GM19397 (cell line): Measurements from ENCODE around the gene TDO2.
"Not testable (repeated sequence)": the region's sequence is repeated elsewhere in the genome, so short reads cannot be mapped to it uniquely, and the experiment has no call there.

ENCODE experiments used
- ATAC-seq: cut with Tn5 transposase; IDR thresholded peaks from one replicate; pipeline ENCODE4 v1.9.1; 2021; ENCODE audit warnings: mild to moderate bottlenecking, moderate library complexity; ENCODE audit not compliant: unreplicated experiment

TDO2 gene

DNA sequence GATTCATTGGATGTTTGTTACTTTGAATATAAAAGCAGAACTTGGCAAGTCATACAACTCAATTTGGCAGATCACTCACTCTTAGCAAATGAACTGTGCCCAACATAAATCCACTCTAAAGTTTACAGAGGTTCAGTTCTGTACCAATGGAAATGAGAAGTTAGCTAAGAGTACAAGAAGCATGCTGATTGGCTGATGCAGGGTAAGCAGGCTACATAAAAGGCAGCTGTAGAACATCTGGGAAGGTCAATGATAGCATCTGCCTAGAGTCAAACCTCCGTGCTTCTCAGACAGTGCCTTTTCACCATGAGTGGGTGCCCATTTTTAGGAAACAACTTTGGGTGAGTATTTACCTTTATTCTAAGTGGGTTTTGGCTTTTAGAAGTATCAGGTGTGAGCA, at the start of gene TDO2:
TSS of gene TDO2 (plus strand) at position 244 of the 400 bp plus-strand sequence. CDS start at position 307, 63 bp downstream.
- ATAC-seq = no peak

DNA sequence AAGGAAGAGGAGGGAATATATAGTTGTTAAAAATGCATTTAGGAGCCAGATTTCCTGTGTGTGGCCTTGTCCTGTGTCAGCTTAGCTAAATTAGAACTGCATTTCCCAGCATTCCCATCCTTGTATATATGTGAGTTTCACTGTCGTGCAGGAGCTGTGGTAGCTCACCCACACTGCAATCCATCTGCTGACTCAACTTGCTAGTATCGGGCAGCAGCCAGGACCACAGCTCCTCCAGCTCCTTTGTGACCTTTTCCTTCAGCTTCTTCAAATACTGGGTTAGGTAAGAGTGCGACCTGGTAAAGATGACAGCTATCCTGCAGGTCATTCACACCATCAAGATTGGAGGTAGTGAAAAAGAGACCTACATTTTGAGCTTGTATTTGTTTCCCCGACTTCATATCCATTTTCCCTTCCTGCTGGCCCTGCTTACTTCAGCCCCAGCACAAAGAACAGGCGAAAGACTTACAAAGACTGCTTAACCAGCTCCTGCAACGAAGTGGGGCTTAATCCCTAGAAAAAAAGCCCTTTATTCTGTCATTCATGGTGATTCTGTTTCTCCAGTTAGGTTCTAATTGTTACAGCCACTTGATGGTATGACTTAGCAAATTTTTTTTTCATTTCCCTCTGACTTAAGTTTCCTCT, 48.8 kb upstream of the TDO2 start:
- no peak for ATAC-seq

GRCh38 chr4:155855897-155856296, 47.6 kb upstream of the TDO2 start:
- no peak for ATAC-seq

- no peak for ATAC-seq
These were observed 37.3 kb upstream of the TDO2 start, which contains the start of gene ASIC5 for GRCh38 chr4:155866177-155866576. TSS of gene ASIC5 (minus strand) at chr4:155866277. CDS start at chr4:155866226, 51 bp downstream.

GRCh38 chr4:155875878-155876277, 27.6 kb upstream of the TDO2 start:
- ATAC-seq = no peak

DNA sequence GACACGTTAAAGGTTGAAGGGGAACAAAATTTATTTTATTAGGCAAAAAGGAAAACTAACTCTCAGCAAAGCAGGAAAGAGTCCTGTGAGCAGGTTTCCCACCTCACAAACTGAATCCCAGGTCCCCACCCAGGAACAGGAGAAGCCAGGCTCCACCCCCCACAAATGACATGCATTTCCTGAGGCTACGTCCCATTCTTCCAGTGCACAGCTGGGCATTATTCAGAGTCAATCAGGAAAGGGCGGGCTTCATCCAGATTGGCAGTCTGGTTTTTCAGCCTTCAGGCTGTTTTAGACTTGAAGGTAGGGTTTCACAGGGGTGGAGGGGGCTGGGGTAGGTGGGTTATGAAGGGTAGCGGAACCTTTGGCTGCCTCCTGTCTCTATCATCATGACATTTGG, 25.5 kb upstream of the TDO2 start:
- no peak for ATAC-seq

GRCh38 chr4:155878611-155879010, 24.9 kb upstream of the TDO2 start:
- no peak for ATAC-seq

- no peak for ATAC-seq
These were observed 23.7 kb upstream of the TDO2 start for GRCh38 chr4:155879767-155880166.

- ATAC-seq = no peak
These were observed 21.9 kb upstream of the TDO2 start for GRCh38 chr4:155881555-155881954.

DNA sequence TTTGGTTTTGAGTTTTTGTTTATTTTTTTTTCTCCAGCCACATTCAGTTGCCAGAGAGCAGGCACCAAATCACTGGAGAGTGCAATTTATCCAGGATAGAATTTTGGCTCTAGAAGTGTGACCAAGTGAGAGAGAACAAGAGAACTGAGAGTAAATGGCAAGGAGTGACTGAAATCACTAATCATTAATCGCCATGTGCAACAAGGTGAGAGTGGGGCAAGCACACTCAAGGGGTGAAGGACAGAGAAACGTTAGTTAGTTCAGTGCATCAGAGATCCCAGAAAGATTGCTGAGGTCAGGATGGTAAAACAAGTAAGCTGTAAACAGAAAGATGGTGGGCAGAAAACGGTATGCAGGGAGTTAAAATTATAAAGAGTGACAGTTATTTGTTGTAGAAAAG, 19.6 kb upstream of the TDO2 start:
- no peak for ATAC-seq

GRCh38 chr4:155885666-155886065, 17.8 kb upstream of the TDO2 start:
- ATAC-seq = no peak

- ATAC-seq = no peak
These were observed 16.5 kb upstream of the TDO2 start for GRCh38 chr4:155887045-155887444.

DNA sequence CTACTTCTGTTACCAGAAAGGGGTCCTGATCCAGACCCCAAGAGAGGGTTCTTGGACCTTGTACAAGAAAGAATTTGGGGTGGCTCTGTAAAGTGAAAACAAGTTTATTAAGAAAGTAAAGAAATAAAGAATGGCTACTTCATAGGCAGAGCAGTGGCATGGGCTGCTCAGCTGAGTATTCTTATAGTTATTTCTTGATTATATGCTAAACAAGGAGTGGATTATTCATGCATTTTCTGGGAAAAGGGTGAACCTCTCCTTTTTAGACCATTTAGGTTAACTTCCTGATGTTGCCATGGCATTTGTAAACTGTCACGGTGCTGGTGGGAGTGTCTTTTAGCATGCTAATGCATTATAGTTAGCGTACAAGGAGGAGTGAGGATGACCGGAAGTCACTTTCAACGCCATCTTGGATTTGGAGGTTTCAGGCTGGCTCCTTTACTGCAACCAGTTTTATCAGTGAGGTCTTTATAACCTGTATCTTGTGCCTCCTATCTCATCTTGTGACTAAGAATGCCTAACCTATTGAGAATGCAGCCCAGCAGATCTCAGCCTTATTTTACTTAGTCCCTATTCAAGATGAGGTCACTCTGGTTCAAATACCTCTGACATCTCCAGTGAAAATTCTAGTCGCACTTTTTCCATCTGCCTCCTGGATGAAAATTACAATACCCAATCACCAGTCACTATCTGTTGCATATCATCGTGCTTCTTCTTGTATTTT, 15.5 kb upstream of the TDO2 start:
- no peak for ATAC-seq

GRCh38 chr4:155889031-155889793, 14.3 kb upstream of the TDO2 start:
- peak; percentile 88 for ATAC-seq

DNA sequence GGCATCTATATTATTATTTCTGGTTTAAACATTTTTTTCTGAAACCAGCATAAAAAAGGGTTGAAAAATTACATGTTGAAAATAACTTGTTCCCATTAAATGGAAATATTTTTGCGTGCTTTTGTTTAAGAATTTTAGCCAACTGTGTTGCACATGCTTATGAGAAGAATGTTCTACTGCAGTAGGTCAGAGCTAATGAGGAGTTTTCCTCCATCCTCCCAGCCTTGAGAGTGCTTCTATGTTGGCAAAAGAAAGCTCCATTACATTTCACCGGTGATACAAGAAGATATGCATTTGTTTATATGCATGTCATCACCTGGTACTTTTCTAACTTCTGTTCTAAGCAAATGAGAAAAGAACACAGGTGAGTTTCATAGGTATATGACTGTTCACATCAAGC, 13.6 kb upstream of the TDO2 start:
- ATAC-seq = no peak

DNA sequence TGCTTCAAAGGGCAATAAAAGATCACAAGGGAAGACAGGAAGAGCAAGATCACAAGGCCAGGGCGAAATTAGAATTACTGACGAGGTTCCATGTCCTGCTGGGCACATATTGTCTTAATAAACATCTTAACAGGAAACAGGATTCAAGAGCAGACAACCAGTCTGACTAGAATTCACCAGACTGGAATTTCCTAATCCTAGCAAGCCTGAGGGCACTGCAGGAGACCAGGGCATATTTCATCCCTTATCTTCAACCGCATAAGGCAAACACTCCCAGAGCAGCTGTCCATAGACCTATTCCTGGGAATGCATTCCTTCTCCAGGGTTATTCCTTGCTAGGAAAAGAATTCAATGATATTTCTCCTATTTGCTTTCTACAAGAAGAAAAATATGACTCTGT, 12.4 kb upstream of the TDO2 start:
- no peak for ATAC-seq

DNA sequence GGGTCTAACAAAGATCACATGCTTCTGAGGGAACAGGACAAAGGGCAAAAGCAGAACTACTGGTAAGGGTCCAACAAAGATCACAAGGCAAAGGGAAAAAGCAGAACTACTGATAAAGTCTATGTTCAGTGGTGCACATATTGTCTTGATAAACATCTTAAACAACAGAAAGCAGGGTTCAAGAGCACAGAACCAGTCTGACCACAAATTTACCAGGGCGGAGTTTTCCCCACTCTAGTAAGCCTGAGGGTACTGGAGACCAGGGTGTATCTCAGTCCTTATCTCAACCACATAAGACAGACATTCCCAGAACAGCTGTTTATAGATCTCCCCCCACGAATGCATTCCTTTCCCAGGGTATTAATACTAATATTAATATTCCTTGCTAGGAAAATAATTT, 5.1 kb upstream of the TDO2 start:
- ATAC-seq = not testable (repeated sequence)

GRCh38 chr4:155899891-155900290, 3.6 kb upstream of the TDO2 start:
- ATAC-seq = no peak

DNA sequence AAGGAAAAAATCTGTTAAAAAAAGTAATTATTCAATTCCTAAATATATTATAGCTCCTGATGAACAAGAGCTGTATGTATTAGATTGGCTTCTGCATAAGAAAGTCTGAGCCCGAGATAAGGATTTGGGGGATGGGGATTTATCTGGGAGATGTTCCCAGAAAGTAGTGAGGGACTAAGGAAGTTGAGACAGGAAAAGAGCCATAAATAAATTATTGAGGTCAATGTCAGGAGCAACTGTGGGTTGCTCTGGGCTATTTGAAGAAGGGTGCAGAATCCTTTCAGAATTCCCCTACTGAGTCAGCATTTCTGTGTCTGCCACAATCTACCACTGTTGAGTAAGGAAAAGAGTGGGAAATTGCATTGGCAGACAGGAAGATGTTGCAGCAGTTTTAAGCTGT, 3.1 kb upstream of the TDO2 start:
- ATAC-seq = no peak

GRCh38 chr4:155901013-155901412, 2.5 kb upstream of the TDO2 start:
- ATAC-seq = no peak

- no peak for ATAC-seq
These were observed 835 bp downstream of the TDO2 start for GRCh38 chr4:155904331-155904730.
